Calu3 (cell line): ENCODE results near the gene GRM7. TPM values are rescaled to one million over a fixed set of nuclear protein-coding genes. Genes with fewer than 3 reads are reported as not detected.

Experiments used
- BruUV-seq: library from RNA; stranded (reverse); fragments of 400-500 nt; replicated peaks from 2 replicates; lab custom pipeline; 2021; lab: Mats Ljungman, UMichigan
- CTCF ChIA-PET: fragments of 300-600 bp; sonication (Branson Sonifier 250); formaldehyde crosslinking; loops from one replicate; lab custom pipeline; 2022; ENCODE audit warnings: antibody characterized with exemption; lab: Charles Lee
- DNase-seq: peaks from one replicate; pipeline ENCODE4 v3.0.0; 2022
- H3K27ac Mint-ChIP-seq: one replicate; pipeline ENCODE4 v1.8.0; 2022; ENCODE audit warnings: mixed read lengths; ENCODE audit not compliant: unreplicated experiment
- H3K27me3 Mint-ChIP-seq: one replicate; pipeline ENCODE4 v1.8.0; 2022; ENCODE audit warnings: mixed read lengths; ENCODE audit not compliant: unreplicated experiment
- H3K36me3 Mint-ChIP-seq: one replicate; pipeline ENCODE4 v1.8.0; 2022; ENCODE audit warnings: mild to moderate bottlenecking, moderate library complexity, mixed read lengths; ENCODE audit not compliant: insufficient read depth, unreplicated experiment
- H3K4me1 Mint-ChIP-seq: one replicate; pipeline ENCODE4 v1.8.0; 2022; ENCODE audit warnings: mild to moderate bottlenecking, low read depth, mixed read lengths; ENCODE audit not compliant: unreplicated experiment
- H3K4me3 Mint-ChIP-seq: one replicate; pipeline ENCODE4 v1.8.0; 2022; ENCODE audit warnings: mild to moderate bottlenecking, low read depth, moderate library complexity, mixed read lengths; ENCODE audit not compliant: unreplicated experiment
- H3K9me3 Mint-ChIP-seq: one replicate; pipeline ENCODE4 v1.8.0; 2022; ENCODE audit warnings: low read depth, mixed read lengths; ENCODE audit not compliant: unreplicated experiment
- intact Hi-C: fragments of 100-400 bp; cut with micrococcal nuclease; formaldehyde crosslinking; loops from one replicate; pipeline ENCODE4 v1.10.0; 2022; ENCODE audit not compliant: unreplicated experiment
- total RNA-seq: library from RNA; stranded (reverse); gene quantifications from 2 replicates; pipeline ENCODE4 v1.2.3, GENCODE V29; 2022
- TF ChIP-seq, protein P1 (sequence below): fragments of 200-600 bp; IDR thresholded peaks from one replicate; pipeline ENCODE4 v1.8.0; 2022; ENCODE audit warnings: antibody characterized with exemption; ENCODE audit not compliant: unreplicated experiment

Gene GRM7
- total RNA-seq, 1 experiment from 2014 or later: not detected

DNA sequence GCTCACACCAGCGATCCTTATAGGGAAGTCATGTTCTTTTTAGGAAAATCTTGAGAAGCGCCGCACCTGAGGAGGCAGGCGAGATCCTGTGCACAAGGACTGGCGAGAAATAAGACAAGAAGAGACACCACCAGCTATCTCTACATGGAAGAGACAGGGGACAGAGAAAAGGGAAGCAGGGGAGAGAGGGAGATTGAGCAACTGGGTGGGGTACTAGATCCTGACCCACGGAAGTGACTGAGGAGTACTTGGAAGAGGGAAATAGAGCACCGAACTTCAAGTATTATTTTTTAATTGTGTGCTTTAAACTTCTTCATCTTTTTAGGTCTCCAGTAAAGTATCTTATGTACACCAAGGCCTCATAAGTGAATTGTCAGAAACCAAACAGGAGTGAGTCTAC lies 898.7 kb downstream of the GRM7 start:
- Mint-ChIP-seq H3K27ac (no peak overlapping the region), H3K4me1 (no peaks in the 10 kb centered on the region), H3K36me3 (no peaks in the 10 kb centered on the region), H3K4me3 (no peak overlapping the region), H3K9me3 (peaks cover 3% of the 10 kb centered on the region), H3K27me3 (no peaks in the 10 kb centered on the region)
- no TSS peak for BruUV-seq
- TF ChIP-seq, protein P1, sequence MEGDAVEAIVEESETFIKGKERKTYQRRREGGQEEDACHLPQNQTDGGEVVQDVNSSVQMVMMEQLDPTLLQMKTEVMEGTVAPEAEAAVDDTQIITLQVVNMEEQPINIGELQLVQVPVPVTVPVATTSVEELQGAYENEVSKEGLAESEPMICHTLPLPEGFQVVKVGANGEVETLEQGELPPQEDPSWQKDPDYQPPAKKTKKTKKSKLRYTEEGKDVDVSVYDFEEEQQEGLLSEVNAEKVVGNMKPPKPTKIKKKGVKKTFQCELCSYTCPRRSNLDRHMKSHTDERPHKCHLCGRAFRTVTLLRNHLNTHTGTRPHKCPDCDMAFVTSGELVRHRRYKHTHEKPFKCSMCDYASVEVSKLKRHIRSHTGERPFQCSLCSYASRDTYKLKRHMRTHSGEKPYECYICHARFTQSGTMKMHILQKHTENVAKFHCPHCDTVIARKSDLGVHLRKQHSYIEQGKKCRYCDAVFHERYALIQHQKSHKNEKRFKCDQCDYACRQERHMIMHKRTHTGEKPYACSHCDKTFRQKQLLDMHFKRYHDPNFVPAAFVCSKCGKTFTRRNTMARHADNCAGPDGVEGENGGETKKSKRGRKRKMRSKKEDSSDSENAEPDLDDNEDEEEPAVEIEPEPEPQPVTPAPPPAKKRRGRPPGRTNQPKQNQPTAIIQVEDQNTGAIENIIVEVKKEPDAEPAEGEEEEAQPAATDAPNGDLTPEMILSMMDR: no peak
- CTCF ChIA-PET: no interaction called here
- DNase-seq: no peak
- intact Hi-C loops: no loop called here

DNA sequence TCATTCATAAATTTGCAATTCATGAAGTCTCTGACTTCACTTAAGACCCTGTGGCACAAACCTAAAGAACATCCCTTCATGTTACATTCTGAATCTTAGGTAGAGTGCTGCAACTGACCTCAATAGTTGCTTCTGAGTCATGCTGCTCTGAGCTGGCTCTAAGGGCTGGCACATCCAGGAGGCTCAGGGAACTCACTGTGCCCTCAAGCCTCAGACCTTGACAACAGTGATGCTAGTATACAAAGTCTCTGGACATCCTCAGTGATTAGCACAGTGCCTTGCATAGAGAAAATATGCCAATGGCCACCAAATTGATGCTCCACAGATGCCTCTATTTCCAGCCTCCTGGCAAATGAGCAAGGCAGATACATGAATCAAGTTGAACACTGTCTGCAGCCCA lies 899.8 kb downstream of the GRM7 start:
- intact Hi-C loops: no loop called here
- H3K27ac Mint-ChIP-seq: no peak overlapping the region
- TF ChIP-seq, protein P1: no peak
- no TSS peak for BruUV-seq
- no peaks in the 10 kb centered on the region for H3K36me3 Mint-ChIP-seq
- H3K9me3 Mint-ChIP-seq: peaks cover 3% of the 10 kb centered on the region
- no peaks in the 10 kb centered on the region for H3K27me3 Mint-ChIP-seq
- no peak overlapping the region for H3K4me3 Mint-ChIP-seq
- DNase-seq: no peak
- no peaks in the 10 kb centered on the region for H3K4me1 Mint-ChIP-seq
- CTCF ChIA-PET: no interaction called here

GRCh38 chr3:7764115-7764514 lies 903.2 kb downstream of the GRM7 start:
- intact Hi-C loops: no loop called here
- H3K36me3 Mint-ChIP-seq: no peaks in the 10 kb centered on the region
- no TSS peak for BruUV-seq

DNA sequence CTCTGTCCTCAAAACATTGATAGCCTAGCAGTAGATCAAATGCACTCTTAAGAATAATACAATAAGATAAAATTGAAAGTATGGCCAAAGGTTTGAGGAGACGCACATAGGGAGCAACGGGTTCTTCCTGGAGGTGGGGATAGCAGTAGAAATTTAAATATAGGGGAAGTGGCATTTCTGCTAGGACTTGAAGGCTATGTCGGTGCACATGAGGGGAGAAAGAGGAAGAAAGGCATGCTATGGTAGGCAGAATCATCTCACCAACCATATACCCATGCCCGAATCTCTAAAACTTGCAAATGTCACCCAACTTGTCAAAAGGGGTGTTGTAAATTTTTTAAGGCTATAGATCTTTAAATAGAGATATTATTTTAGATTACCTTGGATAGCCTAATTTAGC lies 905.6 kb downstream of the GRM7 start:
- DNase-seq: no peak
- Mint-ChIP-seq H3K27me3 (no peaks in the 10 kb centered on the region), H3K27ac (no peak overlapping the region), H3K9me3 (peaks cover 2% of the 10 kb centered on the region), H3K4me3 (no peak overlapping the region), H3K36me3 (no peaks in the 10 kb centered on the region), H3K4me1 (no peaks in the 10 kb centered on the region)
- no TSS peak for BruUV-seq
- intact Hi-C loops: no loop called here
- CTCF ChIA-PET: no interaction called here
- TF ChIP-seq, protein P1: no peak

More at GRCh38 chr3:7764115-7764514, 903.2 kb downstream of the GRM7 start:
- Mint-ChIP-seq H3K9me3 (peaks cover 2% of the 10 kb centered on the region), H3K4me3 (no peak overlapping the region), H3K4me1 (no peaks in the 10 kb centered on the region), H3K27ac (no peak overlapping the region), H3K27me3 (no peaks in the 10 kb centered on the region)
- CTCF ChIA-PET: no interaction called here
- no peak for DNase-seq
- TF ChIP-seq, protein P1: no peak
